Endothelial cell (in vitro differentiated cells): ENCODE results near the gene BEAN1. TPM values are rescaled to one million over a fixed set of nuclear protein-coding genes. Genes with fewer than 3 reads are reported as not detected.

Experiments used
- DNase-seq: peaks from one replicate; pipeline ENCODE4 v3.0.0; 2021; ENCODE audit warnings: low spot score
- H3K27ac Mint-ChIP-seq: one replicate; pipeline ENCODE4 v1.8.0; 2021; ENCODE audit warnings: mixed read lengths, inconsistent platforms; ENCODE audit not compliant: unreplicated experiment
- H3K27me3 Mint-ChIP-seq: one replicate; pipeline ENCODE4 v1.8.0; 2021; ENCODE audit warnings: mild to moderate bottlenecking, moderate library complexity, mixed read lengths, inconsistent platforms; ENCODE audit not compliant: unreplicated experiment
- H3K36me3 Mint-ChIP-seq: one replicate; pipeline ENCODE4 v1.8.0; 2021; ENCODE audit warnings: mild to moderate bottlenecking, low read depth, mixed read lengths, inconsistent platforms; ENCODE audit not compliant: unreplicated experiment
- H3K4me1 Mint-ChIP-seq: one replicate; pipeline ENCODE4 v1.8.0; 2021; ENCODE audit warnings: mild to moderate bottlenecking, mixed read lengths, inconsistent platforms; ENCODE audit not compliant: unreplicated experiment
- H3K4me3 Mint-ChIP-seq: one replicate; pipeline ENCODE4 v1.8.0; 2021; ENCODE audit warnings: mild to moderate bottlenecking, mixed read lengths, inconsistent platforms; ENCODE audit not compliant: unreplicated experiment
- H3K9me3 Mint-ChIP-seq: one replicate; pipeline ENCODE4 v1.8.0; 2021; ENCODE audit warnings: mixed read lengths, inconsistent platforms; ENCODE audit not compliant: unreplicated experiment
- CTCF ChIP-seq: fragments of 200-600 bp; sonication (generic); IDR thresholded peaks from one replicate; pipeline ENCODE4 v1.5.0; 2021; ENCODE audit warnings: antibody characterized with exemption; ENCODE audit not compliant: unreplicated experiment
- total RNA-seq: library from RNA; stranded (reverse); fragmentation: NEBNext Ultra II Directional; extraction: Animal tissue kit (Norgen Biotek cat#: 25700); gene quantifications from one replicate; pipeline ENCODE4 v1.2.1, GENCODE V29; 2021; ENCODE audit not compliant: unreplicated experiment

Gene BEAN1
- total RNA-seq, 1 donor from 2014 or later, result 0.49 TPM

- H3K9me3 Mint-ChIP-seq, result no peaks in the 10 kb centered on the region
- H3K4me3 Mint-ChIP-seq, result peak overlapping the region; percentile 60
- no peak for TF ChIP-seq CTCF
- peaks cover 25% of the 10 kb centered on the region for H3K4me1 Mint-ChIP-seq
- no peak for DNase-seq
- peaks cover 72% of the 10 kb centered on the region for H3K36me3 Mint-ChIP-seq
- peak overlapping the region; percentile 74 for H3K27ac Mint-ChIP-seq
- H3K27me3 Mint-ChIP-seq, result peaks cover 24% of the 10 kb centered on the region
These were observed 38.5 kb upstream of the BEAN1 start for GRCh38 chr16:66388350-66389139.

- Mint-ChIP-seq H3K27me3 (peaks cover 22% of the 10 kb centered on the region), H3K4me3 (peak overlapping the region; percentile 68), H3K27ac (no peak overlapping the region), H3K36me3 (peaks cover 73% of the 10 kb centered on the region), H3K9me3 (no peaks in the 10 kb centered on the region), H3K4me1 (peaks cover 22% of the 10 kb centered on the region)
- TF ChIP-seq CTCF, result no peak
- no peak for DNase-seq
These were observed 37.6 kb upstream of the BEAN1 start for GRCh38 chr16:66389256-66390176.

GRCh38 chr16:66390346-66391108 is 36.6 kb upstream of the BEAN1 start:
- peaks cover 22% of the 10 kb centered on the region for H3K4me1 Mint-ChIP-seq
- H3K27ac Mint-ChIP-seq, result no peak overlapping the region
- H3K27me3 Mint-ChIP-seq, result peaks cover 22% of the 10 kb centered on the region
- DNase-seq, result no peak
- H3K9me3 Mint-ChIP-seq, result no peaks in the 10 kb centered on the region
- no peak for TF ChIP-seq CTCF
- H3K4me3 Mint-ChIP-seq, result peak overlapping the region; percentile 68
- H3K36me3 Mint-ChIP-seq, result peaks cover 78% of the 10 kb centered on the region

GRCh38 chr16:66391726-66392670 is 35.1 kb upstream of the BEAN1 start:
- no peak for DNase-seq
- H3K27ac Mint-ChIP-seq, result peak overlapping the region; percentile 78
- no peaks in the 10 kb centered on the region for H3K9me3 Mint-ChIP-seq
- H3K4me3 Mint-ChIP-seq, result no peak overlapping the region
- H3K27me3 Mint-ChIP-seq, result peaks cover 18% of the 10 kb centered on the region
- peaks cover 19% of the 10 kb centered on the region for H3K4me1 Mint-ChIP-seq
- H3K36me3 Mint-ChIP-seq, result peaks cover 82% of the 10 kb centered on the region
- TF ChIP-seq CTCF, result no peak
